Fibroblast of skin of back (primary cell): ENCODE results near the gene MSI2.

ENCODE experiments used
- DNase-seq: peaks from one replicate; pipeline ENCODE4 v3.0.0-alpha.2; 2013

The MSI2 gene

GRCh38 chr17:57247261-57247660 is 9.1 kb upstream of the MSI2 start:
- DNase-seq: no peak

GRCh38 chr17:57247913-57248312 is 8.4 kb upstream of the MSI2 start:
- no peak for DNase-seq

GRCh38 chr17:57249520-57249919 is 6.8 kb upstream of the MSI2 start:
- DNase-seq: no peak

- DNase-seq: no peak
These were observed 5.0 kb upstream of the MSI2 start for GRCh38 chr17:57251211-57251787.

- DNase-seq: no peak
These were observed 2.8 kb upstream of the MSI2 start for GRCh38 chr17:57253362-57254065.

- no peak for DNase-seq
These were observed 1.0 kb upstream of the MSI2 start for GRCh38 chr17:57255182-57255775.

- DNase-seq: peak; percentile 2
These were observed 387 bp downstream of the MSI2 start for GRCh38 chr17:57256708-57257112.

GRCh38 chr17:57257195-57257894 is 1.0 kb downstream of the MSI2 start:
- DNase-seq: no peak

GRCh38 chr17:57257895-57258851 is 1.9 kb downstream of the MSI2 start:
- no peak for DNase-seq

- DNase-seq: no peak
These were observed 3.0 kb downstream of the MSI2 start for GRCh38 chr17:57259306-57259705.

- DNase-seq: no peak
These were observed 3.5 kb downstream of the MSI2 start for GRCh38 chr17:57259817-57260216.

GRCh38 chr17:57260325-57261083 is 4.2 kb downstream of the MSI2 start:
- DNase-seq: no peak

GRCh38 chr17:57261084-57261461 is 4.8 kb downstream of the MSI2 start:
- no peak for DNase-seq

GRCh38 chr17:57262557-57262956 is 6.2 kb downstream of the MSI2 start:
- no peak for DNase-seq

GRCh38 chr17:57264250-57264649 is 7.9 kb downstream of the MSI2 start:
- DNase-seq: no peak

- no peak for DNase-seq
These were observed 8.5 kb downstream of the MSI2 start for GRCh38 chr17:57264776-57265175.

- no peak for DNase-seq
These were observed 10.6 kb downstream of the MSI2 start for GRCh38 chr17:57266902-57267311.

- no peak for DNase-seq
These were observed 11.9 kb downstream of the MSI2 start for GRCh38 chr17:57268181-57268580.

GRCh38 chr17:57269052-57269451 is 12.7 kb downstream of the MSI2 start:
- no peak for DNase-seq

GRCh38 chr17:57269598-57270255 is 13.4 kb downstream of the MSI2 start:
- no peak for DNase-seq

- no peak for DNase-seq
These were observed 14.5 kb downstream of the MSI2 start for GRCh38 chr17:57270801-57271245.
